Ramos (cell line): ENCODE data around the gene FRRS1.

Experiments used
- in situ Hi-C: fragments of 300-500 bp; cut with MboI; formaldehyde crosslinking; loops from one replicate; pipeline ENCODE4 v1.14.3; 2022; ENCODE audit warnings: low sequenced_read_pairs; ENCODE audit not compliant: unreplicated experiment

The FRRS1 gene

GRCh38 chr1:99691175-99691574 is 75.3 kb downstream of the FRRS1 start:
- in situ Hi-C loops: no loop called here

DNA sequence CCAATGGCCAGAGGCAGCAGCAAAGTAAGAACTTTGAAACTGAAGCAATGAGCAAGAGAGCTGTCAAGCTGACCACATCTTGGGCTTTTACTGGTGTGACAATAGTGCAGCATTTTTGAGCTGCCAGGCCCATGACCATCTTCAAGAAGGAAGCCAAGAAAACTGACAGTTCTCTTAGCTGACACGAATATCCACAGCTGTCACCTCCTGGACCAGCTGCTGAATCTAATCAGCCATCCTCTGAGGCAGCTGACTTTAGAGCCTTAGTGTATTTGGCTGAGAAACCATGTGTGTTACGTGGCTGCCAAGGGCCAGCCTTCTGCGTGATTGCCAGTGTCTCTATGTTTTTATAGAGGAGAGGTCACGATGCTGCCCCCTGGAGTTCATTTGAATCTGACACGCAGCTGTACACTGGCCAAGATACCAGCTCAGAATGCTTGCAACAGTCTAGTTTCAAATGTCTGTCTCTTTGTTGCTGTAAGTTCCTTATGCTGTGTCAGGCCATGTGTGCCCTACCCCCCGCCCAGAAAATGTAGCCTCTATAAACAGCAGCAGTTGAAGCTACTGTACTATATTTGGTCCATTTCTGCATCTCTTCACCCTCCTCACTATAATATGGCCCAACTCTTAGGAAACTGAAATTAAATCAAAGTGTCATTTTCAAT is 80.8 kb downstream of the FRRS1 start:
- in situ Hi-C loops: no loop called here

DNA sequence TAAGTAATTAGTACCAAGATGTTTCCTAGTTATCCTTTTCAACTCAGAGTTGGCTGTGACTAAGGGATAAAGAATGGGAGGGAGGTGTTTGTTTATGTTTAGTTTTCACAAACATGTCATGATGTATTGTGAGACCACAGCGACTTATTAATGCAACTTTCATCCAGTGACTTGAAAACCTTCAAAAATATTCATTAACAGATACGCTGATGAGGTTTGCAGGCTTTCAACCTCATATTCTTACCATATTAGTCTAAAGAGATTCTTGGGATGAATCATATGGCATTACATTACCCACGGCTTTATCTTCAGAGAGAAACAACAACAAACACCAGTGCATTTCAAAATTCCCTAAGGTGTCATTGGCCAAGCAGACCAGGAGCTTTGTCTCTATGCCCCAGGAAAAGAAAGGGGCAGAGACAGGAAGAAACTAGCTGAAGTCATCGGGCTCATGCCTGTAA is 84.1 kb downstream of the FRRS1 start:
- in situ Hi-C loops: no loop called here

GRCh38 chr1:99681583-99681982 is 84.9 kb downstream of the FRRS1 start:
- in situ Hi-C loops: no loop called here

DNA sequence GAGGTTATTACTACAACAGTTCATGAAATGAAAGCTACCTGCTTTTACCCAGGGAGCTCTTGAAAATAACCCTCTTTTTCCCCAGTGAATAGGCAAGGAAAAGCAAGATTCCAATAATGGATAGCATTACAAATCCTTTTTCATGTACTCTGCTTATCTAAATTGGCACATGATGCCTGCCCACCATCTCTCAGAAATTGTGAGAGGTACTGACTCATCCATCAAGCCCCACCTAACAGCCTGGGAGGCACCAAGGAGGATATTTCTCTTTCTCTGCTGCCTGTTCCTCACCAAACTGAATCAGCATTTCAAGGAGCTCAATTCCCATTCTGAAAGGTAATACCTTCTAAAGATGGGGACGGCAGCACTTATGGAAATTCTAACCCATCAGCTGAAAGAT is 86.2 kb downstream of the FRRS1 start:
- in situ Hi-C loops: no loop called here

DNA sequence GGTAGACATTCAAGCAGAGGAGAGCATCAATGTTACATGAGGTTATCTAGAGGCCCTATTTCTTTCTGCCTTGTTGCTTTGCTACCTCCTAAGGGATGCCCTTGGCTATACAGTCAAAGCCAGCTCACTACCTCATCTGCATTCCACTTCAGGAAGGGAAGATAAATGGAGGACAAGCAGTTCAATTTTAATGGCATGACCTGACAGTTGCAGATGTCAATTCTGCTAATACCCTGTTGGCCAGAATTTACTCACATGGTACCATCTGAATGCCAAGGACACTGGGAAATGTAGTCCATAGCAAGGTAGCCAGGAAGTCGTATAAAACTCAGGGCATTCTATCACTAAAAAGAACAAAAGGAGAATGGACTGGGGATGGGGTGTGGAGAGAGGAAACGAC is 89.0 kb downstream of the FRRS1 start:
- in situ Hi-C loops: no loop called here

DNA sequence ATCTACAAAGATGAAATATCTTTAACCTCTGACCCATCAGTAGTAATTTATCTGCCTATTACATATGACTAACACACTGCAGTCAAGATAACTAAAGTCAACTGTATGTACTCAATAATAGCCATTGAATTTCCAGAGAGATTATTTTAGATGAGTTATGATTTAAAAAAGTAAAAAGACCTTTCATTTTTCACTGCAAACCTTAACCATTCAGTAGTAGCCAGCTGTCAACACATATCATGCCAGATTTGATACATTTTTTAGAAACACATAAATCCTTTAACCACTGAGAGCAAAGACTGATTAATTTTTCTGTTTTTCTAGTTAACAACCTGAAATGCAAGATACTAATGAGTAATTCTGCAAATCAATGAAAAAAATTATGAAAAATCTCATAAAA is 89.6 kb downstream of the FRRS1 start:
- in situ Hi-C loops: no loop called here

DNA sequence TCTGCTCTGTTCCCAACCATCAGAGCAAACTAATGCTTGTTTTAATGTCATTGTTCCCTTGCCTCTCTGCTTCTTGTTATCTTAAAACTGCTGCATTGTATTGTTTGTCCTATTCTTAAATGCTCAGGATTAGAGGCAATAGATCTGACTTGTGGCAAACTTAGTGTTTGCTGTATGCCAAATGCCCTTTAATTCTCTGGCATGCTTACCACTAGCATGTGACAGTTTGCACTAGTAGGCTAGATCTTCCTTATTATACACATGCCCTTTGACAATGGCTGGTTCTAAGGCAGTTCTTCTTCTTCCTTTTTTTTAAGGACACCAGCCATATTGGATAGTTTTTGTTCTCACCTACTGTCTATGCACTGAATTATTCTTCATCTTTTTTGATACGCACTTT is 90.4 kb downstream of the FRRS1 start:
- in situ Hi-C loops: no loop called here

DNA sequence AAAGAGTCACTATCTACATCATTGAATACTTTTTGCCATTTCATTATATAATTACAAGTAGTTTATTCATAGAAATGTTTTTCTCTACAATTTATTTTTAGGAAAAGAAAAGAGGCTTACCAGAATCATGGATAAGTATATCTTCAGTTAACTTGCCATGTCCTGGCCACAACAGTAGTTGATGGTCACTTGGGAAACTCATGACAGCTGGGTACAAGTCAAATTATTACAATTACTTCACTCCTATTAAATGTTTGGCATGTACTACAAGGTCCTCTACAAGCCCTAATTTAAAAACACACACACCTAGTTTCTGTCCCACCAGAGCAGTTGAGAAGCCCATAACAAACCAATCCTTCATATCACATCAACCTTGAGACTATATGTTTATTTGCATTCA is 91.1 kb downstream of the FRRS1 start:
- in situ Hi-C loops: no loop called here

DNA sequence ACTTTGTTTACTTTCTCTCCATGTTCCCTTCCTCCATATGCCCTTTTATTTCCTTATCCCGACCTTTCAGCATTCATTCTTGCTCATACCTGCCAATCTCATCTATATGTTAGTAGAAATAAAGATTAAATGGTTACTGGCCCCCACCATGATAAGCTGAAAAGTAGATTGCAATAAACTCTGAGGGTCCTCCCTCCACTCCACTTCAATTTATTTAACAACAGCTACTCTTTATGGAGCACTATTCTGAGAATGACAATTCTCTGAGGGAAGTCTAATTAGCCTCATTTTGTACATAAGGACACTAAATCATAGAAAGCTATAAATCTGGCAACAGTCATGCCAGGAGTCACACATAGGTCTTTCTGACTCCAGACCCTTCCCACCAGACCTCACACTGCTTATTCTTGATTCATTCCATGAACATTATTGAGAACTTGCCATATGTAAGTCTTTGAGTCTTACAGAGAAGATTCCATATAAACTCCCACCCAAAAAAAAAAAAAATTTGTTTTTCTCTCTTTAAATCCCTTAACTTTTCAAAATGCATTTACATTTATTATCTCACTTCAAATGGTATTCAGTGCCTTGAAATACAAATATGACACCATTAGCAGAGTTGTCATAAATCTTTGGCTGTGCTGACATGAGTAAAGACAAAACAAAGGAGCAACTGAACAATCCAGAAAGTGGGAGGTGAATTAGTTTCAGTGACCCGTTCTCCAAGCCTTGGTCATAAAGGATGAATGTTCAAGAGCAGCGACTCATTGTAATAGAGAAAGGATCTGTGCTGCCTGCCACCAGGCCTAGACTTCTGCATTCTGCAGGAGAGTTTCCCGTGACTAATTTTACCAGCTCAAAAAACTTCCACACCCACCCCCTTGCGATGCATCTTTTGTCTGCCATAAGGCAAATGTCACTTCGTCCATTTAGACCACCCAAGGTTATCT is 92.0 kb downstream of the FRRS1 start:
- in situ Hi-C loops: no loop called here

DNA sequence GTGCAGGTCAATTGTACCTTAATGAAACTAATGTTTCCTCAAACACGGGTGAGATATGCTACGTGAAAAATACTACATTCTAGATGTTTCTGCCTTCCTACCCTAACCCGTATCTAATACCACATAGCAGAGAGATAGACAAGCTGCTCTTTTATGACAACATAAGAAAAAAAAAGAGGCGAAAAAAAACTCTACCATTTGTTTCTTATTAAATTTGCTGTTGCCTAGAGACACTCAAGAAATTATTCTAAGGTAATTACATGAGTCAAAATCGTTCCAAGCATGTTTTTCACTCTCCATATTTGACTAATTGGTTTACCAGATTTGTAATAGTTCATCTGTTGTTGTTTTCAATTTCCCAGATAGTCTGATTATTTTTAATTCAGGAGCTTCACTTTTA is 93.1 kb downstream of the FRRS1 start:
- in situ Hi-C loops: no loop called here

DNA sequence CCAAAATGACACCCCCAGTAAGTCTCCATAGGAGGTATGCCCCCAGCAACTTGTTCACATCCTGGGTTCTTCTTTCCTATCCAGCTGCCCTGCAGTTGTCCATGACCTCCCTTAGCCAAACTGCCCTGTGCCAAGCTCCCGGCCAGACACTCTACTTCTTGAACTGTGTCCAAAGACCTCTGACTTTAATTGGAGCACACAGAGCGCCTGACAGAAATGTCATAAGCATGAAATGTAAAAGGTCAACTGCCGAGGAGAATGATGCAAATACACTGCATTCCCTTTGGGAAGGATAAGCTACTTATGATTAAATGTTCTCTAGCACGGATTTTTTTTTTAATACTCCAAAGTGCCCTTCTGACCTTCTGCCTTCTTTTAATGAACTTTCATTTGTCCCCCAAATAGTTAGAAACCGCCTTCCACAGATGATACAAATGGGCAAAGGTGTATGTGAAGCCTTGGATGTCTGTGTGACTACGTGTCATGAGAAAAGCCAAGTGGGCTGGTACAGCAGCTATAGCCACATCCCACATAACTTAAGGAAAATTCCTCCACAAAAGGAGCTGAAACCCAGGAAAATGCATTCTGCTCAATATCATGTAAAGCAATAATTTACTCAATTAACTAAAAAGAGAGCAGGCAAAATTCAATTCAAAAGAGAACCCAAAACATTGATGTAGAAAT is 93.8 kb downstream of the FRRS1 start:
- in situ Hi-C loops: no loop called here

DNA sequence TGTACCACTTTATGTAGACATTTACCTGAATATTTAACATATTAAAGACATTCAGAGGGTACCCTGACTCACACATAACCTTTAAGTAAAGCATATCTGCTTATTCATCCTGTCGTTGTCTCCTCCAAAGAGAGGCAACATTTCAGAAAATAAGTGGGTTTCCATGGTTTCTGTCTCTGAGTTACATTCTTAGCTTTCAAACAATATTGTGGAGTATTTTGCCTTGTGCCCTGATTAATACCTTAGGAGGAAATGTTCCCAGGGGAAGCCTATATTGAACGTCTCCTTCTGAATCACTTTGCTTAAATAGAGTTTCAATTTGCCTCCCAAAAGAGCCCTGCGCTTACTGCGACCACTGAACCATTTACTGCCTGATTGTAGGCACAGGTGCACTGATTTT is 94.4 kb downstream of the FRRS1 start:
- in situ Hi-C loops: no loop called here

DNA sequence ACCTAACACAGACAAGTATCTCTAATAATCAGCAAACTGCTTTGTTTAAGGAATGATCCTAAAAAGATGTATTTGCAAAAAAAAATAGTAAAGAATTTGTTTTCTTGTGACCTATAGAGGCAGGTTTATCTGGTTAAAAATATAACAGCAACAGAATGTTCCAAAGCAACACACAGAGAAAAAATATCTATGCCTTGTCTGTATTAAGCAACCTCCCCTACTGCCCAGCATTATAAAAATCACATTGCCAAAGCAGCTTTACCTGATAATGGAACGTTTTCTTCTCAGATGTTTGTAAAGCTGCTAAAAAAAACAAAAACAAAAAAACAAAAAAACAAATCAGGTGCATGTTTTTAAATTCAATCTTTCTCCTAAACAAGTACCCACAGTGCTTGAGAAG is 95.9 kb downstream of the FRRS1 start:
- in situ Hi-C loops: no loop called here

GRCh38 chr1:99669821-99670220 is 96.6 kb downstream of the FRRS1 start:
- in situ Hi-C loops: no loop called here

- in situ Hi-C loops: no loop called here
Observed at GRCh38 chr1:99669376-99669775, 97.1 kb downstream of the FRRS1 start.

- in situ Hi-C loops: no loop called here
Observed at GRCh38 chr1:99665212-99665611, 101.2 kb downstream of the FRRS1 start.

GRCh38 chr1:99663501-99663900 is 102.9 kb downstream of the FRRS1 start:
- in situ Hi-C loops: no loop called here

GRCh38 chr1:99662539-99663080 is 103.8 kb downstream of the FRRS1 start:
- in situ Hi-C loops: no loop called here

- in situ Hi-C loops: no loop called here
Observed at GRCh38 chr1:99661780-99662179, 104.7 kb downstream of the FRRS1 start.

DNA sequence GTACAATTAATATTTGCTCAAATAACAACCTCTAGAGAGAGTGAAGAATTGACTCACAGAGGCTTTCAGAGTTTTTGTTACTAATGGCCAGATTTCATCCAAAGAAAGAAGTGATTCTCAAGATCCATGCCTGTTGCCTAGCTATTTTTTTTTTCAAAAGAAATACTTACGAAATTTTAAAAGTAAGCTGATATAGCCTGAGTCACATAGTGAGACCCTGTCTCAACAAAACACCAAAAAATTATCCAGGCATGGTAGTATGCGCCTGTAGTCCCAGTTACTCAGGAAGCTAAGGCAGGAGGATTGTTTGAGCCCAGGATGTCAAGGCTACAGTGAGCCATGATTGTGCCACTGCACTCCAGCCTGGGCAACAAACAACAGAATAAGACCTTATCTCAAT is 105.9 kb downstream of the FRRS1 start:
- in situ Hi-C loops: no loop called here
